HG03378 (cell line): ENCODE data around the gene MUC7.
A peak's percentile ranks its signal among the peaks of the same experiment; 100 is the strongest.
"Not testable (repeated sequence)": the region's sequence is repeated elsewhere in the genome, so short reads cannot be mapped to it uniquely, and the experiment has no call there.

Source experiments
- ATAC-seq: cut with Tn5 transposase; IDR thresholded peaks from one replicate; pipeline ENCODE4 v1.9.1; 2021; ENCODE audit warnings: mild to moderate bottlenecking, moderate library complexity; ENCODE audit not compliant: unreplicated experiment

MUC7 gene

GRCh38 chr4:70471897-70472296, at the start of gene MUC7:
Gene MUC7 (plus strand): TSS chr4:70472197. CDS start chr4:70474022, 1,825 bp downstream.
- no peak for ATAC-seq

DNA sequence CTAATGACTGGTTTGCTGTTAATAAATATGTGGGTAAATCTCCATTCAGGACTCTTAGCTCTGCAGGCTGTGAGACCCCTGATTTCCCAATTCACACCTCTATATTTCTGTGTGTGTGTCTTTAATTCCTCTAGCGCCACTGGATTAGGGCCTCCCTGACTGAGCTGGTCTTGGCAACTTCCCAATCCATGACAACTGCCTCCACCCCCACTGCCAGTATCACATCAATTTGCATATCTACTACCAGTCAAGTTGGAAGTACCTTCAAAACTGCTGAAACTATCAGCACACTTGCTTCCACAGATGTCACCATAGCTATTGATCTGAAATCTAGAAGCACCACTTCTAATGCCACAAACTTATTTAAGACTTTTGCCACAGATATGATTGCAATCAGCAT, 46.7 kb upstream of the MUC7 start:
- ATAC-seq = no peak

DNA sequence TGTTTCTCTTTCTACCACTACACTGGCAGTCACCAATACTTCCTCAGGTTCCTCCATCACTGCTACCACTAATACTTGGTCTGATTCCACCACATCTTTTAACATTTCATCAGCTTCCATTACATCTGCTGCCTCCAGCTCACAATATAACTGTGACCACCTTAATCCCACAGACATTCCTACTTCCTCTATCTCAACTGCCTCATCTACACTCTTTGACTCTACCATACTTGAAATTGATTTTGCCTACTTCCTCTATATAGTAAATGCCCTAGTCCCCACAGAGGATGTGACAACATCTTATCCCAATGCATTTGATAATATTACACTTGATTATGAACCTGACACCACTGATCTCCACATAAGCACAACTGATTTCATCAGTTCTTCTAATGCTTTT, 45.2 kb upstream of the MUC7 start:
- ATAC-seq = no peak

DNA sequence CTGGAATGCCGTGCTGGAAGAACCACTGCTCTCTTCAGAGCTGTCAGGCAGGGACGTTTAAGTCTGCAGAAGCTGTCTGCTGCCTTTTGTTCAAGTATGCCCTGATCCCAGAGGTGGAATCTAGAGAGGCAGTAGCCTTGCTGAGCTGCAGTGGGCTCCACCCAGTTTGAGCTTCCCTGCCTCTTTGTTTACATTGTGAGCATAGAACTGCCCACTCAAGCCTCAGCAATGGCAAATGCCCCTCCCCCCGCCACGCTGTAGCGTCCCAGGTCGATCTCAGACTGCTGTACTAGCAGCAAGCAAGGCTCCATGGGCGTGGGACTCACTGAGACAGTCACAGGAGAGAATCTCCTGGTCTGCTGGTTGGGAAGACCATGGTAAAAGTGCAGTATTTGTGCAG, 34.8 kb upstream of the MUC7 start:
- no peak for ATAC-seq

DNA sequence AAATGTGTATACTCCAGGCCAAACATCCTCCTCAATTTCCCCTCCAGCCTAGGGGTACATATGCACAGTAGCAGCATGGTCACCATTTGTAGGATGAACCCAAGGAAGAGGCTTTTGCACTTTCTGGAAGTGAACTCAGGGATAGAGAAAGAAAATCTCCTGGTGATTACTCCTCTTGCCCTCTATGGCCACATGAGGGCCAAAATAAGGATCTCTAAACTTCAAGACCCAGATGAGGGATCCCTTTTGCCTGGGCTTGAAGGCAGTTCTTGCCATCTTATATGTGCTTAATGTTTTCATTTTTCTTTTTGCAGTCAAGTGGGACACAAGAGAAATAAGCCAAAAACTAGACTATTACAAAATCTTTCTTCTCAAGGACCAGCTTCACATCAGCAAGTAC, 29.5 kb upstream of the MUC7 start:
- ATAC-seq = no peak

DNA sequence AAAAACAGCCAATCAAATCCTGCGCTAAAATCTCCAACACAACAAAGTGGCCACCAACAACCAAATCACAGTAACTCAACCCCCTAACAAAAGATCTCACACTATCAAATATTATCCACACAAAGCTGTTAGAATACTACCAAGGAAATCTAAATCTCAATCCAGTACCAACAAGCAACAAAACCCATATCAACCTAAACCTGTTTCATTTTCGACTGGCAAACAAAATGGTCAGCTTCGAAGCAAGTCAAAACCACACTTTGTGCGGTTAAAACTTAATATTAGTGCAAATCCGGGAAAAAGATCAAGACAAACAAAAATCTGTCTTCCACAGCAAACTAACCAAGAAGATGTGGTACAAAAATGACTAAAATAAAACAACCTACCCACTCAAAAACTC, 28.7 kb upstream of the MUC7 start:
- no peak for ATAC-seq

DNA sequence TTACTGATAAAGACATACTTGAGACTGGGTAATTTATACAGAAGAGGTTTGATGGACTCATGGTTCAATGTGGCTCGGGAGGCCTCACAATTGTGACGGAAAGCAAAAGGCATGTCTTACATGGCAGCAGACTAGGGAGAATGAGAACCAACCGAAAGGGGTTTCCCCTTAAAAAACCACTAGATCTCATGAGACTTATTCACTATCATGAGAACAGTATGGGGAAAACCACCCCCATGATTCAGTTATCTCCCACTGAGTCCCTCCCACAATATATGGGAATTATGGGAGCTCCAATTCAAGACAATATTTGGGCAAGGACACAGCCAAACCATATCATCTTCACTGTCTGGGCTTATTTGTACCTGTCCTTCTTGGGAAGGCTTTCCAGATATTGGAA, 22.8 kb upstream of the MUC7 start:
- ATAC-seq = peak; percentile 86

DNA sequence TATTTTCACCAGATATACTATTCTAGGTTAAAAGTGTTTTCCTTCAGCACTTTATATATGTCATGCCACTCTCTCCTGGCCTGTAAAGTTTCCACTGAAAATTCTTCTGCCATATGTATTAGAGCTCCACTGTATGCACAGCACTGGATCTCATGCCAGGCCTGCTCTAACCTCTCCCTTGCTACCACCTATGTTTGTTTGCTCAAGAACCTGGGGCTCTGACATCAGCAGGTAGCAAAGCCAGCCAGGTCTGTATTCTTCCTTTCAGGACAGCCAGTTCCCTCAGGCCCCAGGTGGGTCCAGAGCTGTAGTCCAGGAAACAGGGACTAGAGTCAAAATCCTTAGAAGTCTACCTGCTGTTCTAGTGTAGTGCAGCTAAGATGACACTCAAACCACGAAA, 19.1 kb upstream of the MUC7 start:
- ATAC-seq = no peak

- ATAC-seq = no peak
Measured at GRCh38 chr4:70463335-70463734, 8.7 kb upstream of the MUC7 start.

DNA sequence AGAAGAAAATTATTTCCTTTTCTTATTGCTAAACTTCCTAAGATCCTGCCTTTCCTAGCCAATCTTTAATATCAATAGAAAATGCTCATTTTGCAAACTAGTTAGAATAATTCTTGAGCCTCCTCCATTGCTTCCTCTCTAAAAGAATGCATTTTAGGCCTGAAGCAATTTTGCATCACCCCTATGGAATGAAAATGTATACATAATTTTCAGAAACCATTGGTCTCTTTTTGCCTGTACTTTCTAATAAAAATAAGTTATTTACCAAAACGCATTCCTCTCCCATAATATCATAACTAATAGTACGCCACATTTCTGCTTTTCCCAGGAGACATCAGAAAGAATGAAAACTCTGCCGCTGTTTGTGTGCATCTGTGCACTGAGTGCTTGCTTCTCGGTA, 1.7 kb downstream of the MUC7 start:
- no peak for ATAC-seq

DNA sequence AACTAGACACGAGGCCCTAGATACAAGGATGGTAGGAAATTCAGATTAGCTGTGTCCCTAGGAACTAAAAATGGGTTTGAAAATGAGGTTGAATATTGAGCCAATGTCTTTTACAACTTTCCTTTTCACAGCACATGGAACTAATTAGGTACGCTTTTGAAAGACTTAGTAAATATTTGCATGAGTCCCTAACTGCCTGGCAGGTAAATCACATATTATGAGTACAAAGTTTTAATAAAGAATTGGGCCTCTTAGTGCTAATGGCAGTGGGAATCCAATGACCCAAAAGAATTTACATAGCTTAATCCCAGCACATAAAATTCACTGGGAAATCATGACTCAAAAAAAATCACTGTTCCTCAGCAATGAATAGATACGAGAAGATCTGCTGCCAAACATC, 16.8 kb downstream of the MUC7 start:
- no peak for ATAC-seq

DNA sequence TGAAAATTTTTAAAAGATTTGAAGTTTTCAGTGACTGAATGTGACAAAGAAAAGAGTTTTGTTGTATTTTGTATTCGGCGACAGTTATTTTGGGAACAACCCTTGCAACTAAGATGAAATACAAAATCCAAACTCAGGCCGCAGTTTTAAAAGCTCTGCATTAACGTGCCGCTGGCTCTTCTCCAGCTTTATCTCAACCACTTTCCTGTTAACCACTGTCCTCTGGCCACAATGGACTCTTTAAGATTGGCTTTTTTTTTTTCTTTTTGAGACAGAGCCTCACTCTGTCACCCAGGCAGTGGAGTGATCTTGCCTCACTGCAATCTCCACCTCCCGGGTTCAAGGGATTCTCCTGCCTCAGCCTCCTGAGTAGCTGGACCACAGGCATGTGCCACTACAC, 24.2 kb downstream of the MUC7 start:
- no peak for ATAC-seq

GRCh38 chr4:70501838-70502237, 29.8 kb downstream of the MUC7 start:
- ATAC-seq = not testable (repeated sequence)

DNA sequence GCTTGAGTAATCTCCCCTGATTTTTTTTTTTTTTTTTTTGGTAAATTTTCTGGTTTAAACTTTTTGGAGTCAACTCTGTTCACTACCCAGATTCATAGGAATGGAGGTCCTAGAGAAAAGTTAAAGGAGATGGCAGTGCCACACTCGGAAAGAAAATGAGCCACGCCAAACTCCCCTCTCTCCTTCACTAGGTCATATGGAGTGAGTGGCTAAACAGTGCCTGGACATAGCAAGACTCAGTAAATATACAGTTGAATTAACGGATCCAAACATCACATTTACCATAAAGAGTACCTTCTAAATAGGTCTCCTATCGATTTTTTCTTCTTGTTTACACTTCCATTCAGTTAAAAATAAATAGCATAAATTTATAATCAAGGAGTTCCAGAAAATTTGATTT, 32.7 kb downstream of the MUC7 start:
- peak; percentile 9 for ATAC-seq

DNA sequence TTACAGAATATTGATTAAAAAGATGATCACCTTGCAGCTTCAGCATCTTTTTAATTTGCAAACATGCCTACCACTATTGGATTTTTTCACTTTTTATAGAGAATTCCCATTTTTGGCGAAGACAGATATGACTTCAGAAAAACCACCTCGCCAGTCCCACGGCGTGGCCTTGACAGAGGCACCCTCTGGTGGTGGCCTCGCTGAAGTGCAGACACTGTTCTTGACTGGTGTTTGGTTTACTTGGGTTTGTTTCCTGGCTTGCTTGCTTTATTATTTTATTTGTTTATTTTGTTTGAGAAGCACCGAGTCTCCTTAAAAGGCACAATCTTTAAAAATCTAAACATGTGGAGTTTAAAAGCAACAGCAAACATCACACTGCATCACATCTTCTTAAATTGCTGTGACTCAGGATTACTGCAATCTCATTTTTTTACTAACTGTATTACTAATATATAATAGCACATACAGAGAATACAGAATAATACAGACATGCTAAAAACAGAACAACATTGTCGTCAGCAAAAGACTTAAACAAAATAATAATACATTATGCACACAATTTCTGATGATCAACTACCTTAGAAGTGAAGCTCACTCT, 33.3 kb downstream of the MUC7 start:
- ATAC-seq = peak; percentile 94

DNA sequence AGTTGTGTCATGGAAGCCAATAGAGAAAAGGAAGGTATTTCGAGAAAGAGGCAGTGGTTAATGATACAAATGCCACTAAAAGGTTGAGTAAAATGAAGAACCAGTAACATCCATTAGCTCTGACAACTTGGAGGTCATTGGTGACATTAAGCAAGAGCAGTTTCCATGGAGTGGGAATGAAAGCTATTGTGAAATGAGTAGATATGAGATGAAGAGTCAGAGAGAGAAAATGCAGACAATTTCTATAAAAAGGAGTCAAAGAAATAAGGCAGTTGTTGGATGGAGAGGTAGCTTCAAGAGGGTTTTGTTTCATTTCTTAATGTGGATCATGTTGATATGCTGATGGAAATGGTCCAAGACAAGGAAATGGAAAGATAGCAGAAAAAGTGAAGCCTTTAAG, 36.8 kb downstream of the MUC7 start:
- no peak for ATAC-seq

GRCh38 chr4:70511365-70511764, 39.4 kb downstream of the MUC7 start:
- ATAC-seq = no peak

GRCh38 chr4:70515367-70516250, 43.6 kb downstream of the MUC7 start:
- no peak for ATAC-seq

GRCh38 chr4:70518269-70518668, 46.3 kb downstream of the MUC7 start, which contains the start of gene AMTN:
Gene AMTN (plus strand): TSS chr4:70518569. CDS start chr4:70518778, 209 bp downstream.
- no peak for ATAC-seq

- no peak for ATAC-seq
Measured at GRCh38 chr4:70518716-70519115, 46.7 kb downstream of the MUC7 start.

GRCh38 chr4:70522626-70523025, 50.6 kb downstream of the MUC7 start:
- no peak for ATAC-seq

DNA sequence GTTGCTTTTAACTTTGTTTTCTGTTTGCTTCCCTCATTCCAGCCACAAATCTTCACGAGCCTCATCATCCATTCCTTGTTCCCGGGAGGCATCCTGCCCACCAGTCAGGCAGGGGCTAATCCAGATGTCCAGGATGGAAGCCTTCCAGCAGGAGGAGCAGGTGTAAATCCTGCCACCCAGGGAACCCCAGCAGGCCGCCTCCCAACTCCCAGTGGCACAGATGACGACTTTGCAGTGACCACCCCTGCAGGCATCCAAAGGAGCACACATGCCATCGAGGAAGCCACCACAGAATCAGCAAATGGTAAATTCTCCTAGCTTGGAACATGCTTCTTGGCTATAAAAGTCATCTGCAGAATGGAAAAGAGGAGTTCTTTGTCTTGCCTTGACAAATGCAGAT, 59.0 kb downstream of the MUC7 start:
- no peak for ATAC-seq
